Esophagus muscularis mucosa (tissue), 3 donors: ENCODE results near the gene LIN7C.

Experiments
- POLR2A ChIP-seq: fragments of 450-650 bp; IDR thresholded peaks from one replicate; pipeline ENCODE4 v1.6.1; 2017; ENCODE audit warnings: antibody characterized with exemption, moderate library complexity, mild to moderate bottlenecking, low read depth
- POLR2AphosphoS5 ChIP-seq, 2 donors: sonication (generic); formaldehyde crosslinking; IDR thresholded peaks; one replicate each; pipeline ENCODE4 v1.6.1; 2017; ENCODE audit warnings: antibody characterized with exemption in 2 of 2
- TF ChIP-seq, protein P1 (sequence below), 3 experiments: fragments of 200-600 bp in 2 of 3; fragments of 450-650 bp in 1 of 3; sonication (generic) in 2 of 3; IDR thresholded peaks; one replicate each; pipeline ENCODE4 v1.5.1; 2017 to 2019; ENCODE audit warnings: antibody characterized with exemption in 3 of 3, mild to moderate bottlenecking in 2 of 3, moderate library complexity in 1 of 3

DNA sequence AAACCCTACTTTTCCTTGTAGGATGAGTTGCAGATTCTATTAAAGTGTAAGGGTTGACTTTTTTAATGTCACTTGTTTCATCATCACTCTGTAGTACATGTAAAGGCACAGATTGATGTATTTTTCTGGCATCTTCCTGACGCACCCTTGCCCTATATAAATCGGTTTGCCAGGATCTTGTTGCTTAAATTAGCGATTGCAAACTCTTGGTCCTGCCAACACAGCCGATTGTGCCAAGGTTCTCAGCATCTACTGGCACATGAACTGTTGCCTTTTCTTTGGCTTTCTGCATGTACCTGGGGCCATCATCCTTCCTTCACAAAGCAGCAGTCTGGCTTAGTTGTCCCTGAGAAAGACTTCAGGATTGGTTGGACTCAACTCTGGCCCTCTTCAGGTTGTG, 7.5 kb upstream of the LIN7C start:
- TF ChIP-seq POLR2AphosphoS5 (IDR thresholded peaks at IDR 0.05) (no peak), POLR2A (no peak)
- TF ChIP-seq, protein P1, sequence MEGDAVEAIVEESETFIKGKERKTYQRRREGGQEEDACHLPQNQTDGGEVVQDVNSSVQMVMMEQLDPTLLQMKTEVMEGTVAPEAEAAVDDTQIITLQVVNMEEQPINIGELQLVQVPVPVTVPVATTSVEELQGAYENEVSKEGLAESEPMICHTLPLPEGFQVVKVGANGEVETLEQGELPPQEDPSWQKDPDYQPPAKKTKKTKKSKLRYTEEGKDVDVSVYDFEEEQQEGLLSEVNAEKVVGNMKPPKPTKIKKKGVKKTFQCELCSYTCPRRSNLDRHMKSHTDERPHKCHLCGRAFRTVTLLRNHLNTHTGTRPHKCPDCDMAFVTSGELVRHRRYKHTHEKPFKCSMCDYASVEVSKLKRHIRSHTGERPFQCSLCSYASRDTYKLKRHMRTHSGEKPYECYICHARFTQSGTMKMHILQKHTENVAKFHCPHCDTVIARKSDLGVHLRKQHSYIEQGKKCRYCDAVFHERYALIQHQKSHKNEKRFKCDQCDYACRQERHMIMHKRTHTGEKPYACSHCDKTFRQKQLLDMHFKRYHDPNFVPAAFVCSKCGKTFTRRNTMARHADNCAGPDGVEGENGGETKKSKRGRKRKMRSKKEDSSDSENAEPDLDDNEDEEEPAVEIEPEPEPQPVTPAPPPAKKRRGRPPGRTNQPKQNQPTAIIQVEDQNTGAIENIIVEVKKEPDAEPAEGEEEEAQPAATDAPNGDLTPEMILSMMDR (IDR thresholded peaks at IDR 0.05) = no peak
